HG03060 (cell line): ENCODE measurements around the gene OLIG2.

Experiments used
- ATAC-seq: cut with Tn5 transposase; IDR thresholded peaks from one replicate; pipeline ENCODE4 v1.9.1; 2021; ENCODE audit warnings: low read depth, moderate number of reproducible peaks; ENCODE audit not compliant: unreplicated experiment

OLIG2 gene

DNA sequence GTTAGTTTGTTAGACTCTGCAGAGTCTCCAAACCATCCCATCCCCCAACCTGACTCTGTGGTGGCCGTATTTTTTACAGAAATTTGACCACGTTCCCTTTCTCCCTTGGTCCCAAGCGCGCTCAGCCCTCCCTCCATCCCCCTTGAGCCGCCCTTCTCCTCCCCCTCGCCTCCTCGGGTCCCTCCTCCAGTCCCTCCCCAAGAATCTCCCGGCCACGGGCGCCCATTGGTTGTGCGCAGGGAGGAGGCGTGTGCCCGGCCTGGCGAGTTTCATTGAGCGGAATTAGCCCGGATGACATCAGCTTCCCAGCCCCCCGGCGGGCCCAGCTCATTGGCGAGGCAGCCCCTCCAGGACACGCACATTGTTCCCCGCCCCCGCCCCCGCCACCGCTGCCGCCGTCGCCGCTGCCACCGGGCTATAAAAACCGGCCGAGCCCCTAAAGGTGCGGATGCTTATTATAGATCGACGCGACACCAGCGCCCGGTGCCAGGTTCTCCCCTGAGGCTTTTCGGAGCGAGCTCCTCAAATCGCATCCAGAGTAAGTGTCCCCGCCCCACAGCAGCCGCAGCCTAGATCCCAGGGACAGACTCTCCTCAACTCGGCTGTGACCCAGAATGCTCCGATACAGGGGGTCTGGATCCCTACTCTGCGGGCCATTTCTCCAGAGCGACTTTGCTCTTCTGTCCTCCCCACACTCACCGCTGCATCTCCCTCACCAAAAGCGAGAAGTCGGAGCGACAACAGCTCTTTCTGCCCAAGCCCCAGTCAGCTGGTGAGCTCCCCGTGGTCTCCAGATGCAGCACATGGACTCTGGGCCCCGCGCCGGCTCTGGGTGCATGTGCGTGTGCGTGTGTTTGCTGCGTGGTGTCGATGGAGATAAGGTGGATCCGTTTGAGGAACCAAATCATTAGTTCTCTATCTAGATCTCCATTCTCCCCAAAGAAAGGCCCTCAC lies at the start of gene OLIG2:
Gene OLIG2, plus strand, starts transcription at position 447 of the 954 bp plus-strand sequence. CDS start 928 bp downstream, outside the sequence.
- ATAC-seq: no peak

DNA sequence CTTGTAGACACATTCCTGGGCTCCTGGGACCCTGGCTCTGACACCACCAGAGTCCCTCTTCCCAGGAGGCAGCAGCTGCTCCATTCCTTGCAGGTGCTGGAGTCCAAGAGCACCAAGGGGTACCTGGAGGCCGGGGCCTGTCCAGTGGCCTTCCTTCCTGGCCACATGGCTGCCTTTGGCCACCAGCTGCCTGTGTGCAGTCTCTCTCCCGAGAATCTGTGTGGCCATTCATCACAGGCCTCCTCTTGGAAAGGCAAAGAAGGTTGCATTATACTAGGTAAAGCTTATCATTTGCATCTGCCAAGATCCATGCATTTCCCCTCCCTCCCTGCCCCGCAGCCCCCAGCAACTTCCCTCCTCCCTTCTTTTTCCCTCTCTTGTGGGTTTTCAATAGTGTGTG lies 48.9 kb upstream of the OLIG2 start:
- no peak for ATAC-seq

GRCh38 chr21:32977216-32977615 lies 48.5 kb upstream of the OLIG2 start:
- ATAC-seq: no peak

DNA sequence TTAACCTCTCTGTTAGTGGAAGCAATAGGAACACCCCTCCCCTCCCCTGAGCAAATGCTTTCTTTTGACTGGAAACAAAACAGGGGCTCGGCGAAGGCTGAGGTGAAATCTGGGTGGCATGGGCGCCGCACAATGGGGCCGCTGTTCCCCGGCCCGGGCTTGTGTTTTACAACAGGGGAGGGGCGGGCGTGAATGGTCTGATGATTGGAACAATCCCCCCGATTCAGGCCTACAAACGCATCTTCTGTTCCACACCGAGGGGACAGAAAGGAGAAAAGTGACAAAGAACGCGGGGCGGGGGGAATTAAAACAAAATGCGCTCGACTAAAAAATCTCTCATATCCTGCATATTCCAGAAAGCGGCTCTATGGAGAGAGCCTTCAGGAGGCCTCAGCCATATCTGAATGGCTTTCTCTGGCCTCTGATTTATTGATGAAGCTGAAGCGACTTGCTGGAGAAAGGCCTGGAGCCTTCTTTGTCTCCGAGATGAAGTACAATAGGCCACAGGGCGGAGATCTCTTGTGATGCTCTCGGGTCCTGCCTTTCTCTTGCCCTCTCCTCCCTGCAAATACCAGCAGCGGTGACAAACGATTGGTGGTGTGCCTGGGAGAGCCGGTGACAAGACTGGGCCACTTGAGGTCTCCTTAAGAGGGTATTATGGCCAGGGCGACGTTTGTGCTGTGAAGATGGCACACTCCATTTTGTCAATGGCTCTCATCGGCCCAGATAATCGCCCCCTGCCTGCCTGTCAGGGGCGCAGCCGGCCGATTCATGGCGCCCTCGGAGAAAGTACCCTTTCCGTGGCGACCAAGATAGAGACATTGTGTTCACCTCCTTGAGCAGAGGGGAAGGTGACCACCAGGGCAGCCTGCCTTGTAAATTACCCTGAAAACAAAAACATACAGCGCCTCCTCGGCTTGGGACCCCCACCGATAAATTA lies 47.1 kb upstream of the OLIG2 start:
- ATAC-seq: no peak

DNA sequence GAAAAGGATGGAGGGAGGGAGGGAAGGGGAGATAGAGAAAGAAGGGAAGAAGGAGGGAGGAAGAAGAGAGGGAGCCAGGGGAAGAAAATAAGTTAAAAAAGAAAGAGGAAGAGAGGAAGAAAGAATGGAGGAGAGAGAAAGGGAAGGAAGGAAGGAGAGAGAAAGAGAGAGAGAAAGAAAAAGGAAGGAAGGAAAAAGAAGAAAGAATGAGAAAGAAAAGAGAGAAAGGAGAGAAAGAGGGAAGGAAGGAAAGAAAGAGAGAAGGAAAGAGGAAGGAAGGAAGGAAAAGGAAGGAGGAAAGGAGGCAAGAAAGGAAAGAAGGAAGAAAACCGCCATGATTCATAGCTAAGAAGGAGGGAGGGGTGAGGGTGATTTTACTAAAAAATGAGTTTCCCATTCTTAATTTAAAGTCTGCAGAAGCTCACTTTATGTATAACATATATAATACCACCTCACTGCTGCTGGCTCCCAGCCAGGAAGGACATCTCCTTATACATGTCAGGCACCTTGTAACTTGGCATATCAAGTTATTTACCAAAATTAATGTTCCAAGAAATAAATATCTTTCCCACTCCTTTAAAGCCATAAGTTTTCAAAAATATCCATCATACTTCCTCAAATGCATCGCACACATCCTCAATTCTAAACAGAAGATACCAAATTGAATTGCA lies 46.0 kb upstream of the OLIG2 start:
- no peak for ATAC-seq

- no peak for ATAC-seq
These were observed 44.6 kb upstream of the OLIG2 start for GRCh38 chr21:32981096-32981495.

- no peak for ATAC-seq
These were observed 35.1 kb upstream of the OLIG2 start for GRCh38 chr21:32990666-32991065.

GRCh38 chr21:32991361-32991760 lies 34.4 kb upstream of the OLIG2 start:
- no peak for ATAC-seq

GRCh38 chr21:32993894-32994293 lies 31.8 kb upstream of the OLIG2 start:
- ATAC-seq: no peak

GRCh38 chr21:32994305-32994704 lies 31.4 kb upstream of the OLIG2 start:
- no peak for ATAC-seq

DNA sequence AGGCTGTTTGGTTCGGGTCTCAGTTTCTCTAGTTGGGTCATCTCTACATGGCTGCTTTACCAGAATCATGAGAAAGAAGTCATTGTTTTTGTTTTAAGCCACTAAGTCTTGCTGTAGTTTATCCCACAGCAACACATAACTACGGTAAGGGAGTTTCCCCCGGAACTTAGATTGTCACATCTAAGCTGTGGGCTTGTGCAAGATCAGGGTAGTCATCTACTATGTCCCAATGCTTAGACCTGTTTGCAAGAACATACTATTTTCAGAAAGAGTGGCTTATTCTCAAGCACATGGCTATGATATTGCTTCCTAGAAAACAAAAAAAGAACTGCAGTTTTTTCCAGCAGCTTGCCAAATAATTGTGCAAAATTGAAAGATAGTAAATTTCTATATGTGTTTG lies 18.0 kb upstream of the OLIG2 start:
- ATAC-seq: no peak

DNA sequence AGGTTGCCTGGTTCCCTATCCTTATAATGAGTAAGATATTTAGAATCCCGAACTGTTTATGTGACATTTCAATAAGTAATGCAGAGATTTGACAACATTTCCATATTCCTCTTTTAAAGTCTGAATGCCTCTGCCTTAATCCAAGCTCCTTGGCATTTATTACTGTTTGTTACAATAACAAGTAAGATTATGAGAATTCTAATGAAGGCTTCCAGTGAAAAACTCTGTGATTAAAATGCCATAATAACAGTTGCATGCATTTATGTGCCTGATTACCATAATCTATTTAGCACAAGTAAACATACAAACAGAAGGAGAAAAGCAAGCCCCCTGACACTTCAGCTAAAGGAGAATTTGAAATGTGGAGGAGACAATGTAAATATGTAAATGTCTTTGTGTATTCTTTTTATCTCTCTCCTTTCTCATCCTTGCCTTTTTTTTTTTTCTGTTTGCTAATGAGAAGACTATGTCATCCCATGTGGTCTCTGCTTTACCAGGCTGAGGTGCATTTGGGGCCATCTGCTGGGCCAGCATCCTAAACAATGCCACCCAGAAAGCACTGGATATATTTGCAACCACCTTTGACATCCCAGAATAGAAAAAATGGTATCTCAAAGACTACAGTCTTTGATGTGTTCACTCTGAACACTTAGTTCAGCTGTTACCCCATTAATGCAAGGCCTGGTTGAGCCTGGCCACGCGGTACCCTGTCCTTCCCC lies 17.2 kb upstream of the OLIG2 start:
- ATAC-seq: no peak

DNA sequence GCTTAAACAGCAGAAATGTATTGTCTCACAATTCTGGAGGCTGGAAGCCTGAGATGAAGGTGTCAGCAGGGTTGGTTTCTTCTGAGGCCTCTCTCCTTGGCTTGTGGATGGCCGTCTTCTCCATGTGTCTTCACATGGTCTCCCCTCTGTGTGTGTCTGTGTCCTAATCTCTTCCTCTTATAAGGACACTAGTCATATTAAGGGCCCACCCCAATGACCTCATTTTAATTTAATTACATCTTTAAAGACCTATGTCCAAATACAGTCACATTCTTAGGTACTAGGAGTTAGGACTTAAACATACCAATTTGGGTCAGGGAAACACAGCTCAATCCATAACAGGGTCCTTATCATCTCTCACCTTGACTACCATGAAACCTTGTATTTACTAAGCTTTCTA lies 14.8 kb upstream of the OLIG2 start:
- ATAC-seq: no peak

GRCh38 chr21:33011462-33011861 lies 14.3 kb upstream of the OLIG2 start:
- no peak for ATAC-seq

DNA sequence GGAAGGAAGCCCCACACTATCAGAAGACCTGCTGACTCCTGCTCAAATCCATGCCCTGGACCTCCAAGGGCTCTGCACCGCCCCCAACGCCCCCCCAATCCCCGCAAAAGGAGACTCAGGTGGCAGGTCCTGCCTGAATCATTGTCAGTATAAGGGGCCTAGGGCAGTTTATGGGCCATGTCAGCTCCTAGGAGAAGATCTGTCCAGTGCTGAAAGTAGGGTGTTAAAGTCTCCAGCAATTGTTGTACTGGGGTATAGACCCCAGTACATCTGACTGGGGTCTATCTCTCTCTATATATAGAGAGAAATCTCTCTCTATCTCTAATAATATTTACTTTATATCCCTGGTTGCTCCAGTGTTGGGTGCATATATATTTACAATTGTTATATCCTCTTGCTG lies 12.1 kb upstream of the OLIG2 start:
- no peak for ATAC-seq

- ATAC-seq: no peak
These were observed 11.4 kb upstream of the OLIG2 start for GRCh38 chr21:33014331-33014730.

- no peak for ATAC-seq
These were observed 10.6 kb upstream of the OLIG2 start for GRCh38 chr21:33015096-33015495.

GRCh38 chr21:33015756-33016155 lies 10.0 kb upstream of the OLIG2 start:
- no peak for ATAC-seq

- ATAC-seq: no peak
These were observed 6.8 kb upstream of the OLIG2 start for GRCh38 chr21:33018707-33019465.
